GM18951 (cell line): ENCODE results near the gene AQP6.

Experiments used
- POLR2A ChIP-seq: IDR thresholded peaks from 4 replicates; pipeline ENCODE4 v1.6.1; 2011; ENCODE audit warnings: mild to moderate bottlenecking; ENCODE audit not compliant: insufficient read length, insufficient read depth; ENCODE audit errors: extremely low read depth
- in situ Hi-C: fragments of 300-500 bp; cut with MboI; formaldehyde crosslinking; loops from one replicate; pipeline ENCODE4 v1.12.0; 2022; ENCODE audit warnings: low sequenced_read_pairs, mixed read lengths, inconsistent platforms; ENCODE audit not compliant: unreplicated experiment

The AQP6 gene

GRCh38 chr12:49947593-49948226, 25.0 kb upstream of the AQP6 start:
- in situ Hi-C loops: no loop called here
- no peak for TF ChIP-seq POLR2A

- no peak for TF ChIP-seq POLR2A
- in situ Hi-C loops: no loop called here
Observed at GRCh38 chr12:49948866-49949845, 23.6 kb upstream of the AQP6 start.

- TF ChIP-seq POLR2A: no peak
- in situ Hi-C loops: no loop called here
Observed at GRCh38 chr12:49949866-49950265, 22.9 kb upstream of the AQP6 start.

- in situ Hi-C loops: no loop called here
- no peak for TF ChIP-seq POLR2A
Observed at GRCh38 chr12:49950273-49951251, 22.2 kb upstream of the AQP6 start, which contains the start of gene AQP2. Gene AQP2 (plus strand): TSS chr12:49950737. CDS start chr12:49950831, 94 bp downstream.

- TF ChIP-seq POLR2A: no peak
- in situ Hi-C loops: no loop called here
Observed at GRCh38 chr12:49951411-49952240, 21.1 kb upstream of the AQP6 start.

GRCh38 chr12:49952391-49953055, 20.2 kb upstream of the AQP6 start:
- in situ Hi-C loops: no loop called here
- TF ChIP-seq POLR2A: no peak

- in situ Hi-C loops: no loop called here
- no peak for TF ChIP-seq POLR2A
Observed at GRCh38 chr12:49953151-49953550, 19.6 kb upstream of the AQP6 start.

GRCh38 chr12:49953961-49954846, 18.5 kb upstream of the AQP6 start:
- no peak for TF ChIP-seq POLR2A
- in situ Hi-C loops: no loop called here

GRCh38 chr12:49954863-49955830, 17.6 kb upstream of the AQP6 start:
- in situ Hi-C loops: no loop called here
- TF ChIP-seq POLR2A: no peak
